Activated CD8-positive, alpha-beta memory T cell treated with anti-CD3 and anti-CD28 coated beads, Interleukin-2, amount 50 U/mL, for 48 hours (primary cell): Measurements from ENCODE around the gene POLR3F.
"Not testable (repeated sequence)": the region's sequence is repeated elsewhere in the genome, so short reads cannot be mapped to it uniquely, and the experiment has no call there.

Source experiments
- DNase-seq: peaks from one replicate; pipeline ENCODE4 v3.0.0-alpha.2; 2020

POLR3F gene

DNA sequence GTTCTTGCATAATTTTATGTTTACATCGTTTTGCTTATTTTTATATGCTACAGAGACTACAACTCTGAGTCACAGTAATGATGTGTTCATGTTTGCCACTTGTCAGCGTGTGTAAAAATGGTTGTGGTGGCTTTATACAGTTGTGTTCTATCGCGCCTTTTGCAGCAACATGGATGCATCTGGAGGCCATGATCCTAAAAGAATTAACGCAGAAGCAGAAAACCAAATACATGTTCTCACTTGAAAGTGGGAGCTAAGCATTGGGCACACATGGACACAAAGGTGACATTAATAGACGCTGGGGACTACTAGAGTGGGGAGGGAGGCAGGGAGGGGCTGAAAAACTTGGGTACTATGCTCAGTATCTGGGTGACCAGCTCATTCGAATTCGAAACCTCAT is 39.6 kb downstream of the POLR3F start:
- DNase-seq, result no peak

DNA sequence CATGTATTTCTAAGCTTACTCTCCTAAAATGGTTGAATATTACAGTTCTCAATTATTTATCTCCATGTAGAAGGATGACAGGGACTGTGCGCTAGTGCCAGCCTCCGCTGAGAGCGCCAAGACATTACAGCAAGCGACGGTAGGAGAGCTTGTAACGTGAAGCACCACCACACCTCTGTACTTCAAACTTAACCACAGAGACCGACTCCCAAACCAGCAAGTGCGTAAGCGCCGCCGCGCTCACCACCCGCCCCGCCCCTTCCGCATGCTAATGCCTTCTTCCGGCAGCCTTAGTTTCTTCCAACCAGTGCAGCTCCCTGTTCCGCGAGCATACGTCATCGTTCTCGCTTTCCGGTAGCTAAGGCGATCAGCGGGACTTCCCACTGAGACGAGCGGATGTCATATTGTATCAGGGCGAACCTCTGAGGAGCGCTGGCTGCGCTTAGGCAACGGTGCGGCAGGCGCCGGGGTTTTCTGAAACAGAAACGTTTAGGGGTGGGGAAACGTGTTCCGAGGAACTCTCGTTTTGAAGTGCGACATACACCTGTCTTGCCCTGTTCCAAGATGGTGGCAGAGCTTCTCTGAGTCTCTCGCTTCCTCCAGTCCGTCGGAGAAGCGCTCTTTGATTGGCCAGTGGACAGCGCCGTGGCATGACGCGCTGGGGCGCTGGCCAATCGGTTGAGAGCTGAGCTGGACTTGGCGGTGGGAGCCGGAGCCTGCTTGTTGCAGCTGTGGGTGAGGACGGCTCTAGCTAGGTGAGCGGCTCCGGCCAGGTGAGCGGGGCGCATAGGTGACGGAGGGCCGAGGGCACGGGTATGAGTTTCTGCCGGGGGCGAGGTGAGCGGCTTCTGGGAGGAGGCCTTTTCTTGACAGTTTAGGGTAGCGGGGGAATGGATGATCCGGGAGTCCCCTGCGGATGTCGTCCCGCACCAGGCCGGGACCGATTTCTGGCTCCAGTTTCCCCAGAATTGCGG is 40.3 kb downstream of the POLR3F start, which contains the start of gene SEC23B:
TSS of gene SEC23B (plus strand) at position 723 of the 974 bp plus-strand sequence. CDS start 2,896 bp downstream, outside the sequence.
- DNase-seq, result peak; percentile 98

DNA sequence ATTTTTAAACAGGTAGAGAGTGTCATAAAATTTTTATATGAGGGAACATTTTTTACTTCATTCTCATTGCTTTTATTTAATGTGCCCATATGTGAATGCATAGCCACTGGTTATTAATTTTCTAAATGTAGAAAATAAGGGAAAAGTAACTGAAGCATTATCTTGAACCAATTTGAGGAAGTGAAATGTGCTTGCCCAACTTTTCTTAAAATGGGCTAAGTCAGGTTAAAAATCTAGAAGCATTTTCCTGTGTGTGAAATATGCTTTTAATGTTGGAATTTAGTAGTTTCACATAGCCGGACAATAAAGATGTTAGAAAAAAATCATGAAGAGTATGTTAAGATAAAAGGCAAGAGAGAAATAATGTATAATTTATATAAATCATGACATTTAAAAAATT is 44.4 kb downstream of the POLR3F start:
- DNase-seq, result no peak

DNA sequence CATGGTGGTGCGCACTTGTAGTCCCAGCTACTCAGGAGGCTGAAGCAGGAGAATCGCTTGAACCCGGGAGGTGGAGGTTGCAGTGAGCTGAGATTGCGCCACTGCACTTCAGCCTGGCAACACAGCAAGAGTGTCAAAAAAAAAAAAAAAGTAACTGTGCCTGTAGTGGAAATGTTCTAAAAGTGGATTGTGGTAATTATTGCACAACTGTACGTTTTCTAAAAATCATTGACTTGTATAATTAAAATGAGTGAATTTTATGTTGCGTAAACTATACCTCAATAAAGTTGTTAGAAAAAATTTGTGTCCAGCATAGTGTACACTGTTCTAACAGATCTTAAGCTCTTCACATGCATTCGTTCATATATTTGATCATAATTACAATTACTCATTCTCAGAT is 46.0 kb downstream of the POLR3F start:
- no peak for DNase-seq

DNA sequence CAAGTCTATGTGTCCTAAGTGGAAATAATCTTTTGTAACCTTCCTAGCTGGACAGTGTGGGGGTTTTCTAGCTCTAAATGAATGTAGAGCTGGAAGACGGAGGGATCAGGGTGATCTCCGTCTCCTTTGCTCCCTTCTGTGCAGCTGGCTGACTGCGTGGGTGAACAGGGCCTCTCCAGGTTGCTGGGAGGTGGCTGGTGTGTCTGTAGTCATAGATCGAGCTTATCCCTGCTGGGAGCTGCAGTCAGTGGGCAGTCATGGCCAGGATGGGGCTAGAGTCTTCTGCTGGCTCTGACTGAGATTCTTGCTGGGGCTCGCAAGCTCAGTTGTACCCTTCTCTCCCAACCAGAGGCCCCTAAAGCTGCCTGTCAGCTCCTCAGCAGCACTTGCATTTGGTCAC is 46.9 kb downstream of the POLR3F start:
- no peak for DNase-seq

DNA sequence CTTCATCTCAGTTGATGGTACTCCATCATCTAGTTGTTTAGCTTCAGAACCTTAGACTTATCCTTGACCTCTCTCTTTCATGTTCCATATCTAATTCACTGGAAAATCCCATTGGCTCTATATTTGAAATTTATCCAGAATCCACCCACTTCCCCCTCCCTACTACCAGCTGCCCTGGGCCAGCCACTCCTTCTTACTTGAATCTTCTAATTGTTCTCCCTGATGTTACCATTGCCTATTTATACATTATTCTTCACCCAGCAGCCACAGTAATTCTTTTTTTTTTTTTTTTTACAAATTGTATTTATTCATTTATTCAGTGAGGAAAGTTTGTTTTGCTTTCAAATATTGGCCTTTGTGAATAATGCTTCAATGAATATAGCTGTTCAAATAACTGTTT is 48.8 kb downstream of the POLR3F start:
- no peak for DNase-seq

DNA sequence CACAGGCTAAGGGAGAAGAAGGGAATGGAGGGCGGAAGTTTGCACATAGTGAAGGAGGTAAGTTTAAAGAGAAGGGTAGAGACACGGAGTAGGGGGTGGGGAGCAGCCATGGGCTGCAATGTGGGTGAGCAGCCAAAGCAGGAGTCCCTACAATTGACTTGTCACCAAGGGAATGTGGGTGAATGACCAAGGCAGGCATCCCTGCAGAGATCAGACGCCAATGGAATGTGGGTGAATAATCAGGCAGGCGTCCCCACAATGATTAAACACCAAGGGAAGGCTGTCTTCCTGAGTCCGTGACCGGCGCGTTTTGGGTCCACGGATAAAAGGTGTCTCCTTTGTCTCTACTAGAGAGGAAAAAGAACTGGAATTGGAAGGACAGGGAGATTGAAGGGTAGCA is 54.9 kb downstream of the POLR3F start:
- DNase-seq, result not testable (repeated sequence)

DNA sequence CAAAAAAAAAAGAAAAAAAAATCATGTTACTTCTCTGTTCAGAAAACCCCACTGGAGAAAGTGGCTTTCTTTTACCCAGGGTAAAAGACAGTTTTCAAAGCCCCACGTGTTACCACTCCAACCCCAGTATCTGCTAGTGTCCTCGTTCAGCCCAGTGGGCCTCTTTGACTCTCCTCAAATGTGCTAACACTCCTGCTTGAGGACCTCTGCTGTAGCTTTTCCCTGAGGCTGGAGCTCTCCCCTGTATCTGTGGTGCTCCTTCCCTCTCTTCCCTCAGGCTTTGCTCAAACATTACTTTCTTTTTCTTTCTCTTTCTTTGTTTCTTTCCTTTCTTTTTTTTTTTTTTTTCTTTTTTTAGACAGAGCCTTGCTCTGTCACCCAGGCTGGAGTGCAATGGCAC is 55.9 kb downstream of the POLR3F start:
- no peak for DNase-seq

DNA sequence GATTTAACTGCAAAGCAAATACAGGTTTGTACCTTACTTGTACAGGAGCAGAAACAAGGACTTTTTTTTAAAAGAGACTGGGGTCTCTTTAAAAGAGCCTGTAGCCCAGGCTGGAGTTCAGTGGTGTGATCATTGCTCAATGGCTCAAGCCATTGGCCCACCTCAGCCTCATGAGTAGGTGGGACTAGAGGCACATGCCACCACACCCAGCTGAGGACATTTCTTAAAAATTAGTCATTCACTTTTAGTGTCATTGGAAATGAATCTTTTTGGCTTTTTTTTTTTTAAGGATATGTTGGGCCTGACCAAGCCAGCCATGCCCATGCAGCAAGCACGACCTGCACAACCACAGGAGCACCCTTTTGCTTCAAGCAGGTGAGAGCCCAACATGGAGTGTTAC is 57.5 kb downstream of the POLR3F start:
- no peak for DNase-seq

DNA sequence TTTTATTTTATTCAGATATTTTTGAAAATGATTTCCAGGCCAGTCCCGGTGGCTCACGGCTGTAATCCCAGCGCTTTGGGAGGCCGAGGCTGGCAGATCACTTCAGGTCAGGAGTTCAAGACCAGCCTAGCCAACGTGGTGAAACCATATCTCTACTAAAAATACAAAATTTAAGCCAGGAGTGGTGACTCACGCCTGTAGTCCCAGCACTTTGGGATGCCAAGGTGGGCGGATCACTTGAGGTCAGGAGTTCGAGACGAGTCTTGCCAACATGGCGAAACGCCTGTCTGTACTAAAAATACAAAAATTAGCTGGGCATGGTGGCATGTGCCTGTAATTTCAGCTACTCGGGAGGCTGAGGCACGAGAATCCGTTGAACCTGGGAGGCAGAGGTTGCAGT is 59.6 kb downstream of the POLR3F start:
- DNase-seq, result not testable (repeated sequence)

DNA sequence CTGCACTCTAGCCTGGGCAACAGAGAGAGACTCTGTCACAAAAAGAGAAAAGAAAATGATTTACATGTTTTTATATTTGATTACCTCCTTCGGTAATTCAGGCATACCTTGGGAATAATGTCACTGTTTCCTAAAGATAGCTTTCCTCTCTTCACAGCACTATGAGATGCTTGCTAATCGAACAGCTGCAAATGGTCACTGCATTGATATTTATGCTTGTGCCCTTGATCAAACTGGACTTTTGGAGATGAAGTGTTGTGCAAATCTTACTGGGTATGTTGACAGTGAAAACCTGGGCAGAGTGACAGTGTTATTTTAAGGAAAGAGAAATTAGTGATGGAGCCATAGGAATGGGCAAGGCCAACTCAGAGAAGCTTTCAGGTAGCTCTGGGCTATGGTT is 60.1 kb downstream of the POLR3F start:
- DNase-seq, result no peak

DNA sequence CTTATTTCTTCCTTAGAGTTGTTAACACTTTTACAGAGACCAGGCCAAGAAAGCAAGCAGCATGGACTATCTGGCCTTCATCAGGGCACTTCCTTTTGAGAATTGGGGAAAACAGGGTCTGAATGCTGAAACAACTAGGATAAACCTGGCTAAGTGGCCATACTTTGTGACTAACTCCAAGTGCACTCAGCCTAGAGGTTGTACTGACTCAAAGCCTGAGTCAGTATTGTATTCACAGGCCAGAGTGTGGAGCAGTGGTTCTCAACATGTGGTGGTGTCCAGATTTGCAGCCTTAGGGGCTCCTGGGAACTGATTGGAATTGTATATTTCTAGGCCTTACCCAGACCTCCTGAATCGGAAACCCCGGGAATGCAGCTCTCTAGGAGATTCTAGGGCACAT is 60.6 kb downstream of the POLR3F start:
- DNase-seq, result no peak

DNA sequence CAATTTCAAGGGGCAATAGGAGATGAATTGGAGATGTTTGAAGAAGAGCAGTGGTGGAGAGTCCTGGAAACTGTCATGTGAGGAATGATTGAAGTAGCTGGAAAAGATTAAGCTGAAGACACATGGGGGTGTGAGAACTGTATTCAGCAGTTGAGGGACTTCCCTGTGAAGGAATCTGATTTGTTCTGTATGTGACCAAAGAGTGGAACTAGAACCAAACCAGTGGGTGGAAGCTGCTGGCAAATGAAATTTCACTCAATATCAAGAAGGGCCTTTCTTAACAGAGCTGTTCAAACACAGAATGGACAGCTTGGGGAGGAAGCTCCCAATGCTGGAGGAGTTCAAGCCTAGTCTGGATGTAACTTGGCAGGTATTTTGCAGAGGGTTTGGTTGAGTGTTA is 61.9 kb downstream of the POLR3F start:
- DNase-seq, result no peak

DNA sequence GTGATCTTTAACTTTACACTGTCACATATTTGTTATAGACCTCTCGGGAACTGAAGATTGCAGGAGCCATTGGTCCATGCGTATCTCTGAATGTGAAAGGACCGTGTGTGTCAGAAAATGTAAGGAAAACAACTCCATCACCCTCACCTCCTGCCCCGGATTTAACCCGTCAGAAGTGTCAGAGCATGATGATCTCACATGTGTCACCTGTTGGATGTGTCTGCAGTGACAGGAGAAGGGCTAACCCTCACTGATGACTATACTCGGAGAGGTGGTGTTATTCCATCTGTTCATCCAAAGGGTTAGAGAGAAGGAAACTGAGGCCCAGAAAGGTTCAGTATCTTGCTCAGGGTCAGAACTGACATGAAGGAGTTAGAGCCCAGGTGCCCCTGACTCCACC is 65.4 kb downstream of the POLR3F start:
- no peak for DNase-seq

DNA sequence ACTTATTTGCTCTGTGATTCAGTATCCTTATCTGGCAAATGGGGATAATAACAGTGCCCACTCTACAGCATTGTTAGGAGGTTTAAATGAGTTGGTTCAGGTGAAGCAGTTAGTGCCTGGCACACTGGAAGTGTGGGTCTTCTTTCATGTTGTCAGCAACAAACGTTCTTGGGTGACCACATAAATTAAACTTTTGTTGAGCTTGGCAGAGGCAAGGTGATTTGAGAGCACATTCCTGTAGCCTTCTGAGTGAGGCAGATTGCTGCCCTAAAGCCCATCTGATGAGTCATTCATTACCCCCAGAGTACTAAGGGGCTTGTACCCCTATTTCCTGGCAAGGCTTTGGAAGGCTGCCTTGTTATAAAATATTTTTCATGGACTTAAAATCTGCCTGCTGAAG is 66.3 kb downstream of the POLR3F start:
- no peak for DNase-seq

DNA sequence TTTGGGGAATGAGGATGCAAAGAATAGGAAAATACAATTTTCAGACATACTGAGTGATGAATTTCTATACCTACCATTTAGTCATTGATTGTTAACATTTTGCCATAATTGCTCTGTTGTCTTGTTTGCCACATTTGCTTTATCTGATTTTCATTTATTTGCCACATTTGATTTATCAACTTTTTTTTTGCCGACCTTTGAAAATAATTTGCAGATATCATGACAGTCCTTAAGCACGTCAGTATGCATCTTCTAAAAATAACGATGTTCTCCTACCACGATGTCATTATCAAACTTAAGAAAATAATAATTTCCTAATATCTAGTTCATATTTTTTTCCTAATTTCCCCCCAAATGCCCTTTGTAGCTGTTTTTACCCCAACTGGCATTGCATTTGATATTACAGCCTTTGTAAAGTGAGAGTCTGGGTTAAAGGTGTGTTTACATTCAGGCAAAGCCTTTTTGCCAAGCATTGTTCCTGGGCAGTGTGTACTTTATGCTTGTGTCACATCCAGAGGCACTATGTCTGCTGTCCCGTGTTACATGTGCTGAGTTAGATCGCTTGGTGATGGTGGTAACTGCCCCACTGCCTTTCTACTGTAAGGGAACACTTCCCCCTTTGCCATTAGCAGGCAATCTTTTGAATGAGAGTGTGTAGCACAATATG is 66.9 kb downstream of the POLR3F start:
- DNase-seq, result no peak
